AG09309 (cell line): Measurements from ENCODE around the gene PCDH17.

Experiments
- DNase-seq: peaks from one replicate; pipeline ENCODE4 v3.0.0-alpha.2; 2010; ENCODE audit warnings: low read depth
- H3K4me3 ChIP-seq: 2 replicates; pipeline ENCODE4 v1.5.1; 2011; ENCODE audit warnings: mild to moderate bottlenecking, low read depth, low read length, moderate library complexity; ENCODE audit not compliant: control insufficient read depth
- TF ChIP-seq, protein P1 (sequence below): IDR thresholded peaks from 2 replicates; pipeline ENCODE4 v1.5.1; 2011; ENCODE audit warnings: mild to moderate bottlenecking, low read depth, low read length, inconsistent platforms; ENCODE audit not compliant: insufficient read depth, control insufficient read depth; ENCODE audit errors: missing control alignments

The PCDH17 gene

GRCh38 chr13:57611969-57612368 lies 19.6 kb upstream of the PCDH17 start:
- TF ChIP-seq, protein P1, sequence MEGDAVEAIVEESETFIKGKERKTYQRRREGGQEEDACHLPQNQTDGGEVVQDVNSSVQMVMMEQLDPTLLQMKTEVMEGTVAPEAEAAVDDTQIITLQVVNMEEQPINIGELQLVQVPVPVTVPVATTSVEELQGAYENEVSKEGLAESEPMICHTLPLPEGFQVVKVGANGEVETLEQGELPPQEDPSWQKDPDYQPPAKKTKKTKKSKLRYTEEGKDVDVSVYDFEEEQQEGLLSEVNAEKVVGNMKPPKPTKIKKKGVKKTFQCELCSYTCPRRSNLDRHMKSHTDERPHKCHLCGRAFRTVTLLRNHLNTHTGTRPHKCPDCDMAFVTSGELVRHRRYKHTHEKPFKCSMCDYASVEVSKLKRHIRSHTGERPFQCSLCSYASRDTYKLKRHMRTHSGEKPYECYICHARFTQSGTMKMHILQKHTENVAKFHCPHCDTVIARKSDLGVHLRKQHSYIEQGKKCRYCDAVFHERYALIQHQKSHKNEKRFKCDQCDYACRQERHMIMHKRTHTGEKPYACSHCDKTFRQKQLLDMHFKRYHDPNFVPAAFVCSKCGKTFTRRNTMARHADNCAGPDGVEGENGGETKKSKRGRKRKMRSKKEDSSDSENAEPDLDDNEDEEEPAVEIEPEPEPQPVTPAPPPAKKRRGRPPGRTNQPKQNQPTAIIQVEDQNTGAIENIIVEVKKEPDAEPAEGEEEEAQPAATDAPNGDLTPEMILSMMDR = no peak
- H3K4me3 ChIP-seq = no peak overlapping the region
- no peak for DNase-seq

DNA sequence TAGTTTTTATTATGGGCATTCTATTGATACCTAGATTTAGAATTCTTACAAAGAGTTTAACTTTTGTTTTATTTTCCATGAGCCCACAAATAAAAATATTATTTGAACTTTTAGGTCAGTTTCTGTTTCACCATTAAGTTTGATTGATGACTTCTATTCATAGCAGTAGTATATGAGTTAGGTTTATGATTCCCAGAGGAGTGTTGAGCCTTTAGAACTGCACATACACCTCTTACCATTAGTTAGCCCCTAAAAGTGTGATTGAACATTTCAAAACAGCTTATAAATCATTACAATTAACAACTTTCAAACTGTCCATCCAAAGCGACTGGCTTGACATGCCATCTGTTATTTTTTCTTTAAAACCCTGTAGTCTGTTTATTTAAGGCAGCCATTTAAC lies 19.0 kb upstream of the PCDH17 start:
- no peak for DNase-seq
- H3K4me3 ChIP-seq = no peak overlapping the region
- TF ChIP-seq, protein P1 = no peak

DNA sequence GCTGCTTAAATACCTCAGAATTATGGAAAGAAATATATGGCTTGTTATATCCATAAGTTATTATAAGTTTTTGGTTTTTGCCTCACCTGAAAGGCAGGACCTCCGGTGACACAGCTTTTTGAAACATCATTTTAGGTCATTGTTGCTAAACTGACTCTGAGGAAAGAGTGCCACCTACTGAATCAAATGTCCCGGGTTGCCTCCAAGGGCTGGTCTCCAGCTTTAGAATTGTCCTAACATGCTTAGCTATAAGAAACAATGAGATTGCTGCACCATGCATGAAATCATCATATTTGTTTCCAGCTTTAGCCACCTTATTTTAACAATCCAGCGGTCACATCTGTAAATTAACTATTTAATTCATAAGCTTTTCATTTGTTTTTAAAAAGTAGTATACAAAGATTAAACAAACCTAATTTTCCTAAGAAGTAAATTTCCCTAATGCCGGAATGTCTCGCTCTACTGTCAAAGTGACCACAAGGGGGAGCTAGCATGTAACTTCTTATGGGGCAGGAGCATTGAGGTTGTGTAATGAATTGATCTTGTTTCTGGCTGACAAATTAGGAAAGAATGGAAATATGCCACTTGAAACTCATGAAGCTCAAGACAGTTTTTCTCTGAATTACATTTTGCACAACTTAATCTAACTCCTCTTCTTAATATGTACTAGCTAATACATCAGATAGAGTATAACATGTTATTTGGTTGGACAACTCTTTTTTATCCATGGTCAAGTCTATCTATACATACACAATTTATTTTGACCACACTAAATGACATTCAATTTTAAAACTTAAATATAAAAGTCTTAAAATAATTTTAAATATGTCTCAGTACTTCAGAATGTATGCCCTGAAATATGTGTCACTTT lies 6.7 kb upstream of the PCDH17 start:
- TF ChIP-seq, protein P1 = peak; percentile 76
- no peak for DNase-seq
- H3K4me3 ChIP-seq = no peak overlapping the region

- DNase-seq = no peak
- H3K4me3 ChIP-seq = no peak overlapping the region
- TF ChIP-seq, protein P1 = peak; percentile 45
Observed at GRCh38 chr13:57627663-57628062, 3.9 kb upstream of the PCDH17 start.

GRCh38 chr13:57629391-57629804 lies 2.1 kb upstream of the PCDH17 start:
- H3K4me3 ChIP-seq = peak overlapping the region; percentile 26
- DNase-seq = no peak

DNA sequence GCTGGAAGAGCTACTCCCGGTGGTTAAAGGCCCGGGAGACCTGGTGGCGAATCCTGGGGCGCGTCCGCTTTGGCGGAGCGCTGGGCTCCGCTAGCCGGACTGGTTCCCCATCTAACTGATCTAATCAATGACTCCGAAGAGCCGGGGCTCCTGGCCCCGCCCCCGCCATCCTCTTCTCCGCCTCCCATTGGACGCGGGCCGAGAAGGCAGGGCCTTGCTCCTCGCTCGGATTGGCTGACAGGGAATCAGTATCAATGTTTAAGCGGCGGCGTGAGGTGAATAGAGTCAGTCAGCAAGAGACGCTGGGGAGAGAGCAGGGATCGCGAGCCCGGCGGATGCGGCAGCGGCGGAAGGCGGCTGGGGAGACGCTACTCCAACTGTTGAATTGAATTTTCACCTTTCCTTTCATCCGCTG lies 1.7 kb upstream of the PCDH17 start:
- peak overlapping the region; percentile 26 for H3K4me3 ChIP-seq
- TF ChIP-seq, protein P1 = no peak
- no peak for DNase-seq

More at GRCh38 chr13:57629391-57629804, 2.1 kb upstream of the PCDH17 start:
- TF ChIP-seq, protein P1 = no peak
